Stimulated activated CD4-positive, alpha-beta T cell treated with anti-CD3 and anti-CD28 coated beads, Interleukin-4, amount 100 ng/mL, for 1 hour (primary cell): ENCODE results near the gene CDON.

Experiments used
- DNase-seq: peaks from one replicate; pipeline ENCODE4 v3.0.0-alpha.2; 2020

CDON gene

GRCh38 chr11:126082251-126083109 lies 19.8 kb upstream of the CDON start:
- DNase-seq, result no peak

GRCh38 chr11:126081915-126082250 lies 19.2 kb upstream of the CDON start:
- no peak for DNase-seq

- no peak for DNase-seq
These were observed 17.7 kb upstream of the CDON start for GRCh38 chr11:126080161-126080941.

GRCh38 chr11:126079621-126080124 lies 17.0 kb upstream of the CDON start:
- DNase-seq, result no peak

DNA sequence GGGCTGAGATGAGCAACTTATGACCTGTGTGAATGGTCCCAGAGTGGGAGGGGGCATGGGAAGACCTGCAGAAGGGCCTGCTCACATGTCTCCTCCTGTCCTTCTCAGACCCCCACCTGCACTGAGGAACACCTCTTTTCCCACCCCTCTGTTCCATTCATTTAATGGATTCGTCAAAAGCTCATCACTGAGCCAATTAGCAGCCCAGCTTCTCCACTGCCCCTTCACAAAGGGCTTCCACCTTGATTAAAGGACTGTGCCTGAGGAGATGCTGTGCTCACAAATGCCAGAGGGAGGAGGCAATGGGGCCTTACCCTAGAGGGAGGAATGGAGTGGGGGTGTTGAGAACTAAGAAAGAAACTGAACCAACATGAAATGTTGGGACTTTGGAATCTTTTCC lies 14.0 kb upstream of the CDON start:
- DNase-seq, result no peak

GRCh38 chr11:126072801-126073594 lies 10.3 kb upstream of the CDON start:
- DNase-seq, result no peak

- no peak for DNase-seq
These were observed 9.6 kb upstream of the CDON start for GRCh38 chr11:126072141-126072741.

DNA sequence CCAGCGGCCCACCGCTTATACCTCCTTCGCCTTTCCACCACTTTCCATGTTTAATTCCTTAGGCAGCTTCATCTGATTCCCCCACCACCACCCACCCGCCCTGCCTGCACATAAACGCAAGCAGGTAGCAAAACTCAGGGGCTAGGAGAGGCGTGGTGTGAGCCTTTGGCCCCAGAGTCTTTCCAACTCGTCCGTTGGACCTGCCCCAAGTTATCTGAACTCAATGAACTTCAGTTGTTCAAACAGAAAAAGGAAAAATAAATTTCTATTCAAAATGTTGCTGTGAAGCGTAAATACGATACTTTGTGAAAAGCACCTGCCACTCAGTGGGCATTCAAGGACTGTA lies 814 bp upstream of the CDON start:
- no peak for DNase-seq

DNA sequence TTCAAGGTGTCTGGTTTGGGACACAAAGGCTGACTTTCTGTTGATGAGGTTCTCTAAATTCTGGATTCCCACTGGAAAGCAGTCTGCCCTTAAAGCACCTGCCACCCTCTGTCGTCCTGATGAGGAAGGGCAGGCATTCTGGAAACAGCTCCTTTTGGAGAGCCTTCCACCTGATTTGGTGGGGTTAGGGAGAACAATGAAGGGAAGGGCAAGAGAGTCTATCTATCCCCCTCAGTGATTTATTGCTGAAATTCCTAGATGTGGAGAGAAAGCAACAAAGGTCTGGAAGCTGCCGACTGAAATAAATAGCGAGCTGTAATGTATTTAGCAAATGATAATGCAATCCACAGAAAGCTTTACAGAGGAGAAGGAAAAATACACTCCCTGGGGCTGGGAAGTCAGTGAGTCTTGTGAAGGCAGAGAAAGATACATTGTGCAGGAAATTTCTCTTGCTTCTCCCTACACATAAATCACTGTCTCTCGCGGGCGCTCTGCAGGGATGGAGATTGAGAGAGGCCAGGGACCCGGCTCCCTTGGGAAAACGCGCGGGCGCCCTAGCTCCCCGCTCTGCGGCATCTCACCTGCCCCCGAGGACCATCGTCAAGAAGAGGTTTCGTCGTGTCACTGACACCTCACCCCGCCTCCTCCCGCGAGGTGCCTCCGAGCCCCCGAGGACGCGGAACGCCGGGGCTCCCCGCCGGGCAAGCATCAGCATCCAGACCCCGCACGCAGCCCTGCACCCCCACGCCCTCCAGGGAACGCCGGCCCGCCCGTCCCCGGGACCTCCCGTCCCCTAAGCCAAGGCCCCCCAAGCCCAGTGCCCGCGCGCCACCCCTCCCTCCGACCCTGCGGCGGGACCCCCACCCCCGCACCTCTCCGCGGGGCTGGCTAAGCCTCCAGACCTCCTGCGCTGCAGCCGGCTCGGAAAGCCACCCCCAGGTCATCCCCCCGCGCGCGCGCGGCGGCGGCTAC lies 673 bp downstream of the CDON start:
- DNase-seq, result peak; percentile 43

DNA sequence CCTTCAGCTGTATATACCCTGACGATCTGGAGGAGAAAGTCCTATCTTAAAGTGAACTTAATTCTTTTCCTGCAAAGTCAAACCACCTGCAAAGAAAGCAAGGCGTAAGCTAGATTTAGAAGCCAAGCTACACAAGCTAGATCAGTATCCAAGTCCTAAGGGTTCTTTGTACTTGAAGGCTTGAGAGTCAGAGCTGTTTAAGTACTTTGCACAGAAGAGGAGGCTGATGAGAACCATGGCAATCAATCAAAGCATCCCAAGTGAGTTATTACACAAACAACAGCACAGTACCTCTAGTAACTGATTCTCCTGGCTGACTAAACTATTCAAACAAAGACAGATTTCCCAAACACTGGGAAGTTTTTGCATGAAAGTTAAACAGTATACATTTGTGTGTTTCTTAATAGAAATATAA lies 1.9 kb downstream of the CDON start:
- no peak for DNase-seq

DNA sequence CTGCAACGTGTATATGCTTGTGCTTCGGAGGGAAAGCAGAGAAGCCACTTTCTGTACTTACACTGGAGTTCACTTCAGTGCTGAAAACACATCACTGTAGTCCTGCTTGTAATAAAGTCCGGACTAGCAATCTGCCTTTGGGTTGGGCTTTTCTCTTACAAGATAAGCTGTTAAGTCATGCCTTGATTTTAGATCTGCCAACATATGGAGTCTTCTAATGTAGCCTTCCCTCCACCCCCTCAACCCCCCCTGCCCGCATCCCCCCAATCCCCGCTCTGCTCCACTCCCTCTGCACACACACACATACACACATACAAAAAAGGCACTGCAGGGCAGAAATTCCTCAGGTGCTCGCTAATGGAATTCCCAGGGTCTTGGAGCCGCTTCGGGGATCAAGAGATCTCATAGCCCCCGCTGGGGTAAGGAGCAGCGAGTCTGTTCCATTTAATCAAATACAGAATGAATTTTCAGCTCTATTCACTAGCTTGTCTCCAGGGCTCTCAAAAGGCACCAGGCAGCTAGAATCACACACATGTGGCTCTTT lies 3.4 kb downstream of the CDON start:
- no peak for DNase-seq

DNA sequence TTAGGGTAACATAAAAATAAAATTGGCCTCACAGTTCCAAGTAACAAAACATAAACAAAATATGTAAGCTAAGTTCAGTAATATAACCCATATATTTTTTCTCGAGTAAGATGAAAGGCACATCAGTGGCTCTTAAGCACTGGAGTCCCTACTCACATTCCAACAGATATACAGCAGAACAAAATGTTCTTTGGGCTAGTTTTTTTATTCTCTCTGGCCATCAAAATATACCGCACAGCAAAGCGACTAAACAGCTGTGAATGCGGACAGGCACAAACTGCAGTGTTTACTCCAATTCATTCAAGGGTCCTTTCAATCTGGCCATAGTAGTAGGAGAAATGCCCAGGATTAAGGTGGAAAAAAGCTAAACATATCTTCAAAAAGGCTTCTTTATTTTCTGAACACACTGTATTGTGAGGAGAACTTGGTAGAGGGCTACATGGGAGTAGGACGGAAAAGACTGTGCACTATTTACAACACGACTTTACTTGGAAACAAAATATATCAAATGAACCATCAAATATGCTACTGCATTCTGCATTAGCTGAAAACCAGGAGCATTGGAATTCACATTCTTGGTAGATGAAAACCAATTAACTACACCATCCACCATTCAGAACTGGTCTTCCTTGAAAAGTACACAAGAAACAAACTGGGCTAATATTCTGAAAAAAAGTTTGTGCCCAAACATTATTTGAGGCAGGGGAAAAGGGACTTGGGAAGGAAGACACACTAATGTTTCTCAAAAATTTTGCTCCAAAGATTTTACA lies 4.4 kb downstream of the CDON start:
- DNase-seq, result no peak

DNA sequence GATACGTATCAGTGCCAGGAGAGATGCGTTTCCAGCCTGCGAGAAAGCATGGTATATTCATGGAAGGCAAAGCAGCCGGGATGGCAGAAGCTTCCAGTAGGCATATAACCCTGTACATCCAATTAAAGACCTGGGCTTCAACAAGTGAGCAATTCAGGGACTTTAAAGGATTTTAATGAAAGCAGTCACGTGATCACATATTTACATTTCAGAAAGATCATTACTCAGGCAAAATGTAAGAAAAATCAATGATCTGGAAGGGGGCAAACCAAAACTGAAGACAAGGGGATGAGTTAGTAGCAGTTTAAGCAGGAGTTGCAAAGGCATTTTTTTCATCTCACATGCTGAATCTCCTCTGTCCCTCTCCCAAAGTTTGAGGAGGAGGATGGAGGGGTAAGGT lies 7.8 kb downstream of the CDON start:
- no peak for DNase-seq

GRCh38 chr11:126054408-126054807 lies 8.3 kb downstream of the CDON start:
- no peak for DNase-seq

- no peak for DNase-seq
These were observed 9.0 kb downstream of the CDON start for GRCh38 chr11:126053415-126054286.

GRCh38 chr11:126051117-126051516 lies 11.5 kb downstream of the CDON start:
- no peak for DNase-seq

DNA sequence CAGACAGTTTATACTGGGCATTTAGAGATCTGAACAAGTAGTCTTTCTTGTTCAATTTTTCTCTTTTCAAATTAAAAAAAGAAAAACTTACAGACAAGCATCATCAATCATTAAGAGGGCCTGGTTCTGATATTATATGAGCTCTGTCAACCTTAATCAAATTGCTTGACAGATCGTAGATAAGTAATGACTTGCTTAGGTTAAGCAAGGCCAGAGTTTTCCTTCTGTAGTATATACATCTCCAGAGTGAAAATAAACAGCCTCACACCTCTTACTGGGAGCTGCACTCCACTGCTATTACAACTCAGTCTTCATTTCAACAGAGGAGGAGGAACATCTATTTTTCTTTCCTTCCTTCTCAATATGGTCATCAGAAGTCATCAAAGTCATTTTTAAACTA lies 13.5 kb downstream of the CDON start:
- DNase-seq, result no peak

GRCh38 chr11:126048197-126048596 lies 14.5 kb downstream of the CDON start:
- no peak for DNase-seq

- no peak for DNase-seq
These were observed 16.0 kb downstream of the CDON start for GRCh38 chr11:126046570-126047195.
